ENCODE measurements around the gene GFI1B.

DNA sequence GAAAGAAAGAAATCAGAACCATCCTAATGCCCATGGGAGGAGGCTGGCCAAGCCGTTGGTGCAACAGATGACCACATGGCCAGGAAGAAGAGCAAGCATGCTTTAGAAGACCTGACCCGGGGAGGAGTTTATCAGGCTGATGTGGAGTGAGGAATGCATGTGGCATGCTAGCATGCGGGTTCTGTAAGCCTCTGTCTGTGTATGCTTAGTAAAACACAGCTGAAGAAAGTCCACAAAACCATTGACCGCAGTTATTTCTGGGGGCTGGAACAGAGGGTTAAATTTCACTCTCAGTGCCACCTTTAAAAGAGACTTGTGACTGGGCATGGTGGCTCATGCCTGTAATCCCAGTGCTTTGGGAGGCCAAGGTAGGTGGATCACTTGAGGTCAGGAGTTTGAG lies 19.1 kb downstream of the GFI1B start:
- TF ChIP-seq, protein P1, sequence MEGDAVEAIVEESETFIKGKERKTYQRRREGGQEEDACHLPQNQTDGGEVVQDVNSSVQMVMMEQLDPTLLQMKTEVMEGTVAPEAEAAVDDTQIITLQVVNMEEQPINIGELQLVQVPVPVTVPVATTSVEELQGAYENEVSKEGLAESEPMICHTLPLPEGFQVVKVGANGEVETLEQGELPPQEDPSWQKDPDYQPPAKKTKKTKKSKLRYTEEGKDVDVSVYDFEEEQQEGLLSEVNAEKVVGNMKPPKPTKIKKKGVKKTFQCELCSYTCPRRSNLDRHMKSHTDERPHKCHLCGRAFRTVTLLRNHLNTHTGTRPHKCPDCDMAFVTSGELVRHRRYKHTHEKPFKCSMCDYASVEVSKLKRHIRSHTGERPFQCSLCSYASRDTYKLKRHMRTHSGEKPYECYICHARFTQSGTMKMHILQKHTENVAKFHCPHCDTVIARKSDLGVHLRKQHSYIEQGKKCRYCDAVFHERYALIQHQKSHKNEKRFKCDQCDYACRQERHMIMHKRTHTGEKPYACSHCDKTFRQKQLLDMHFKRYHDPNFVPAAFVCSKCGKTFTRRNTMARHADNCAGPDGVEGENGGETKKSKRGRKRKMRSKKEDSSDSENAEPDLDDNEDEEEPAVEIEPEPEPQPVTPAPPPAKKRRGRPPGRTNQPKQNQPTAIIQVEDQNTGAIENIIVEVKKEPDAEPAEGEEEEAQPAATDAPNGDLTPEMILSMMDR (conservative IDR thresholded peaks at IDR 0.05; ENCODE audit: low read length) = no peak
- TF ChIP-seq EZH2phosphoT487 (IDR thresholded peaks at IDR 0.05; ENCODE audit: borderline replicate concordance) = no peak

Measured in Loucy (cell line).